ENCODE results near the gene OFD1. TPM values are rescaled to one million over a fixed set of nuclear protein-coding genes. Genes with fewer than 3 reads are reported as not detected.

The OFD1 gene
- polyA plus RNA-seq, 1 of the 3 experiments (the other 2 are of a cell fraction) = 13.4 TPM

DNA sequence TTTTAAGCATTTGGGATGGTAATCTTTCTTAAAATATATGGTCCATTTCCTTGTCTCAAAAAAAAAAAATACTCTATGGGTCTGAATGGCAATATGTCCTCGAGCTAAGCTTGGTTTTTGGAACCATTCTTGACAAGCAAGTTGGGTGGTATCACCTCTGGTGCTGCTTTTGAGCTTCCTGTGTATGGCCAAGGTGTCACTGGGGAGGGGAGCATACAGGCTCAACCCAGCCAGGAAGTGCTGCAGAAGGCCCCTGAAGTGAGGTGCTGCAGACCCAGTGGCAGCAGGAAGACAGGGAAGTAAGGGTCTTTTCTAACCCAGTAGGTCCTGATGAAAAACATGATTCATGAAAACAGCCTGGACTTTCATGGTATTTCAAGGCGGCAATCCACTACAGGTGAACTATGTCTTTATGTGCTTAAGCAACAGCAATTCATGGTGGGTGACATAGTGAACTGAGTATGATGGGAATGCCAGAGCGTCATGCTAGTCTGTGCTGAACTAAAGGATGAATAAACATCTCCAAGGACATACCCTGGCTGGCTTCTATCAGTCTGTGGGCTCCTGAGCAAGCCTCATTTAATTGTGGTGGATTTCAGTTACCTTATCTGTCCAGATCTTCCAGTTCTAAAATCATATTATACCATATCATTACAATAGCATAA is 15.2 kb upstream of the OFD1 start:
- Histone ChIP-seq H3K79me2 (ENCODE audit: insufficient read depth) (peaks cover 55% of the 10 kb centered on the region), H3K9ac (no peak overlapping the region), H3K4me1 (ENCODE audit: control insufficient read depth in 1 of 2, insufficient read depth in 2 of 2, low read depth in 1 of 2, low read length in 1 of 2) (peaks cover 0 to 3% of the 10 kb centered on the region in 2 experiments; a peak in 1 of 4 replicates), H4K20me1 (ENCODE audit: insufficient read depth) (peaks cover 6% of the 10 kb centered on the region; the same call in 1 of the 2 replicates), H3K4me3 (ENCODE audit: low read depth in 2 of 2, low read length in 1 of 2) (no peak overlapping the region), H3K4me2 (no peak overlapping the region), H3K27me3 (ENCODE audit: insufficient read depth) (no peaks in the 10 kb centered on the region), H3K9me3 (no peaks in the 10 kb centered on the region), H3K36me3 (replicated peaks in 1 of 2; ENCODE audit: control insufficient read depth in 1 of 2, insufficient read depth in 2 of 2, low read length in 1 of 2) (peaks cover 39 to 45% of the 10 kb centered on the region in 2 experiments), H3F3A (replicated peaks; ENCODE audit: insufficient read depth) (peaks cover 3% of the 10 kb centered on the region), H3K27ac (ENCODE audit: low read depth in 2 of 2, low read length in 1 of 2) (no peak overlapping the region), H2AFZ (ENCODE audit: low read depth) (no peak overlapping the region), H3K9me2 (no peaks in the 10 kb centered on the region)
- no peak for DNase-seq
- CTCF ChIA-PET = no interaction called here
- 93% methylated on average over 3 of the region's 3 CpGs for WGBS (ENCODE audit: low lambda C conversion rate)
- POLR2A ChIA-PET = no interaction called here
- TF ChIP-seq TAF1 (IDR thresholded peaks at IDR 0.05; ENCODE audit: borderline replicate concordance, low read depth, low read length) (no peak), SMC3 (IDR thresholded peaks at IDR 0.05; ENCODE audit: low read depth, low read length) (no peak), POLR2AphosphoS5 (IDR thresholded peaks at IDR 0.05; ENCODE audit: low read depth, low read length) (no peak), RAD21 (IDR thresholded peaks at IDR 0.05; ENCODE audit: low read length) (no peak), YY1 (IDR thresholded peaks at IDR 0.05; ENCODE audit: low read depth) (no peak), FOSL2 (IDR thresholded peaks at IDR 0.05; ENCODE audit: borderline replicate concordance, low read depth) (no peak), ELF1 (IDR thresholded peaks at IDR 0.05) (no peak), JUND (IDR thresholded peaks at IDR 0.05) (no peak), TEAD4 (IDR thresholded peaks at IDR 0.05; ENCODE audit: borderline replicate concordance, insufficient read depth) (no peak), CHD2 (IDR thresholded peaks at IDR 0.05; ENCODE audit: low read length, partially characterized antibody) (no peak), RCOR1 (IDR thresholded peaks at IDR 0.05; ENCODE audit: low read length) (no peak), MXI1 (IDR thresholded peaks at IDR 0.05; ENCODE audit: low read depth, low read length) (no peak), RXRA (IDR thresholded peaks at IDR 0.05; ENCODE audit: borderline replicate concordance, low read depth) (no peak), SIN3A (IDR thresholded peaks at IDR 0.05; ENCODE audit: borderline replicate concordance, low read depth, low read length) (no peak)
- TF ChIP-seq, protein P1, sequence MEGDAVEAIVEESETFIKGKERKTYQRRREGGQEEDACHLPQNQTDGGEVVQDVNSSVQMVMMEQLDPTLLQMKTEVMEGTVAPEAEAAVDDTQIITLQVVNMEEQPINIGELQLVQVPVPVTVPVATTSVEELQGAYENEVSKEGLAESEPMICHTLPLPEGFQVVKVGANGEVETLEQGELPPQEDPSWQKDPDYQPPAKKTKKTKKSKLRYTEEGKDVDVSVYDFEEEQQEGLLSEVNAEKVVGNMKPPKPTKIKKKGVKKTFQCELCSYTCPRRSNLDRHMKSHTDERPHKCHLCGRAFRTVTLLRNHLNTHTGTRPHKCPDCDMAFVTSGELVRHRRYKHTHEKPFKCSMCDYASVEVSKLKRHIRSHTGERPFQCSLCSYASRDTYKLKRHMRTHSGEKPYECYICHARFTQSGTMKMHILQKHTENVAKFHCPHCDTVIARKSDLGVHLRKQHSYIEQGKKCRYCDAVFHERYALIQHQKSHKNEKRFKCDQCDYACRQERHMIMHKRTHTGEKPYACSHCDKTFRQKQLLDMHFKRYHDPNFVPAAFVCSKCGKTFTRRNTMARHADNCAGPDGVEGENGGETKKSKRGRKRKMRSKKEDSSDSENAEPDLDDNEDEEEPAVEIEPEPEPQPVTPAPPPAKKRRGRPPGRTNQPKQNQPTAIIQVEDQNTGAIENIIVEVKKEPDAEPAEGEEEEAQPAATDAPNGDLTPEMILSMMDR (IDR thresholded peaks at IDR 0.05) = no peak
- TF ChIP-seq, protein P2, sequence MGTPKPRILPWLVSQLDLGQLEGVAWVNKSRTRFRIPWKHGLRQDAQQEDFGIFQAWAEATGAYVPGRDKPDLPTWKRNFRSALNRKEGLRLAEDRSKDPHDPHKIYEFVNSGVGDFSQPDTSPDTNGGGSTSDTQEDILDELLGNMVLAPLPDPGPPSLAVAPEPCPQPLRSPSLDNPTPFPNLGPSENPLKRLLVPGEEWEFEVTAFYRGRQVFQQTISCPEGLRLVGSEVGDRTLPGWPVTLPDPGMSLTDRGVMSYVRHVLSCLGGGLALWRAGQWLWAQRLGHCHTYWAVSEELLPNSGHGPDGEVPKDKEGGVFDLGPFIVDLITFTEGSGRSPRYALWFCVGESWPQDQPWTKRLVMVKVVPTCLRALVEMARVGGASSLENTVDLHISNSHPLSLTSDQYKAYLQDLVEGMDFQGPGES (IDR thresholded peaks at IDR 0.05; ENCODE audit: low read depth, low read length) = no peak
- TF ChIP-seq, protein P3, sequence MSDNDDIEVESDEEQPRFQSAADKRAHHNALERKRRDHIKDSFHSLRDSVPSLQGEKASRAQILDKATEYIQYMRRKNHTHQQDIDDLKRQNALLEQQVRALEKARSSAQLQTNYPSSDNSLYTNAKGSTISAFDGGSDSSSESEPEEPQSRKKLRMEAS (IDR thresholded peaks at IDR 0.05; ENCODE audit: low read depth) = no peak
- TF ChIP-seq, protein P4, sequence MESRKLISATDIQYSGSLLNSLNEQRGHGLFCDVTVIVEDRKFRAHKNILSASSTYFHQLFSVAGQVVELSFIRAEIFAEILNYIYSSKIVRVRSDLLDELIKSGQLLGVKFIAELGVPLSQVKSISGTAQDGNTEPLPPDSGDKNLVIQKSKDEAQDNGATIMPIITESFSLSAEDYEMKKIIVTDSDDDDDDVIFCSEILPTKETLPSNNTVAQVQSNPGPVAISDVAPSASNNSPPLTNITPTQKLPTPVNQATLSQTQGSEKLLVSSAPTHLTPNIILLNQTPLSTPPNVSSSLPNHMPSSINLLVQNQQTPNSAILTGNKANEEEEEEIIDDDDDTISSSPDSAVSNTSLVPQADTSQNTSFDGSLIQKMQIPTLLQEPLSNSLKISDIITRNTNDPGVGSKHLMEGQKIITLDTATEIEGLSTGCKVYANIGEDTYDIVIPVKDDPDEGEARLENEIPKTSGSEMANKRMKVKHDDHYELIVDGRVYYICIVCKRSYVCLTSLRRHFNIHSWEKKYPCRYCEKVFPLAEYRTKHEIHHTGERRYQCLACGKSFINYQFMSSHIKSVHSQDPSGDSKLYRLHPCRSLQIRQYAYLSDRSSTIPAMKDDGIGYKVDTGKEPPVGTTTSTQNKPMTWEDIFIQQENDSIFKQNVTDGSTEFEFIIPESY (IDR thresholded peaks at IDR 0.05; ENCODE audit: borderline replicate concordance, low read depth) = no peak
- TF ChIP-seq, protein P5, sequence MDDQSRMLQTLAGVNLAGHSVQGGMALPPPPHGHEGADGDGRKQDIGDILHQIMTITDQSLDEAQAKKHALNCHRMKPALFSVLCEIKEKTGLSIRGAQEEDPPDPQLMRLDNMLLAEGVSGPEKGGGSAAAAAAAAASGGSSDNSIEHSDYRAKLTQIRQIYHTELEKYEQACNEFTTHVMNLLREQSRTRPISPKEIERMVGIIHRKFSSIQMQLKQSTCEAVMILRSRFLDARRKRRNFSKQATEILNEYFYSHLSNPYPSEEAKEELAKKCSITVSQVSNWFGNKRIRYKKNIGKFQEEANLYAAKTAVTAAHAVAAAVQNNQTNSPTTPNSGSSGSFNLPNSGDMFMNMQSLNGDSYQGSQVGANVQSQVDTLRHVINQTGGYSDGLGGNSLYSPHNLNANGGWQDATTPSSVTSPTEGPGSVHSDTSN (IDR thresholded peaks at IDR 0.05) = no peak
- TF ChIP-seq, protein P6, sequence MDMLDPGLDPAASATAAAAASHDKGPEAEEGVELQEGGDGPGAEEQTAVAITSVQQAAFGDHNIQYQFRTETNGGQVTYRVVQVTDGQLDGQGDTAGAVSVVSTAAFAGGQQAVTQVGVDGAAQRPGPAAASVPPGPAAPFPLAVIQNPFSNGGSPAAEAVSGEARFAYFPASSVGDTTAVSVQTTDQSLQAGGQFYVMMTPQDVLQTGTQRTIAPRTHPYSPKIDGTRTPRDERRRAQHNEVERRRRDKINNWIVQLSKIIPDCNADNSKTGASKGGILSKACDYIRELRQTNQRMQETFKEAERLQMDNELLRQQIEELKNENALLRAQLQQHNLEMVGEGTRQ (IDR thresholded peaks at IDR 0.05; ENCODE audit: borderline replicate concordance, low read depth, low read length) = no peak
